Liver (tissue), 2 donors: Measurements from ENCODE around the gene GPR152.

Experiments
- FOXA1 ChIP-seq: IDR thresholded peaks from 2 replicates; pipeline ENCODE4 v1.6.1; 2016; ENCODE audit warnings: antibody characterized with exemption
- MAX ChIP-seq: IDR thresholded peaks from 2 replicates; pipeline ENCODE4 v1.6.1; 2016; ENCODE audit warnings: antibody characterized with exemption
- RAD21 ChIP-seq, 2 donors: IDR thresholded peaks; 2 replicates each; pipeline ENCODE4 v1.6.1; 2016; ENCODE audit warnings: antibody characterized with exemption in 2 of 2, mild to moderate bottlenecking in 2 of 2
- YY1 ChIP-seq: IDR thresholded peaks from 2 replicates; pipeline ENCODE4 v1.6.1; 2016; ENCODE audit warnings: antibody characterized with exemption, mild to moderate bottlenecking
- donor health status: healthy.

GRCh38 chr11:67437809-67438157 lies 14.7 kb downstream of the GPR152 start:
- TF ChIP-seq FOXA1: no peak
- no peak for TF ChIP-seq YY1
- no peak for TF ChIP-seq RAD21 (IDR thresholded peaks at IDR 0.05)
- no peak for TF ChIP-seq MAX
